Body of pancreas (tissue), 4 donors: ENCODE data around the gene SYNJ2. TPM values are rescaled to one million over a fixed set of nuclear protein-coding genes. Genes with fewer than 3 reads are reported as not detected.
"Not testable (repeated sequence)": the region's sequence is repeated elsewhere in the genome, so short reads cannot be mapped to it uniquely, and the experiment has no call there.

Experiments
- ATAC-seq: fragments of 150-250 bp; one replicate; pipeline ENCODE4 v1.9.1; 2016
- DNase-seq, 4 donors: peaks; one replicate each; pipeline ENCODE4 v3.0.0-alpha.2; 2019
- H3K27ac ChIP-seq, 4 donors: fragments of 200-600 bp; sonication (generic); 1 replicate in 3 of 4; 2 replicates in 1 of 4; pipeline versions ENCODE4 v1.5.1 to v1.6.1; 2016 to 2019; ENCODE audit warnings: mild to moderate bottlenecking in 1 of 4, mixed read lengths in 1 of 4, moderate library complexity in 1 of 4
- H3K27me3 ChIP-seq, 2 donors: fragments of 200-600 bp; sonication (generic); one replicate each; pipeline ENCODE4 v1.6.0; 2016; ENCODE audit warnings: mild to moderate bottlenecking in 1 of 2
- H3K36me3 ChIP-seq, 2 donors: fragments of 200-600 bp; sonication (generic); replicated peaks in 1 of 2; 2 replicates each; pipeline ENCODE4 v1.5.1; 2016; ENCODE audit warnings: low read depth in 2 of 2; ENCODE audit not compliant: insufficient read depth in 1 of 2
- H3K4me1 ChIP-seq: fragments of 200-600 bp; sonication (generic); one replicate; pipeline ENCODE4 v1.6.0; 2016
- H3K4me3 ChIP-seq, 2 donors: fragments of 200-600 bp; sonication (generic); 1 replicate in 1 of 2; 2 replicates in 1 of 2; pipeline ENCODE4 v1.5.1; 2016 to 2019
- H3K9me3 ChIP-seq, 3 donors: fragments of 200-600 bp; sonication (generic); 1 replicate in 2 of 3; 2 replicates in 1 of 3; pipeline ENCODE4 v1.5.1; 2016
- CTCF ChIP-seq, 7 experiments: fragments of 450-650 bp in 4 of 7; fragments of 200-600 bp in 3 of 7; sonication (generic) in 3 of 7; IDR thresholded peaks; one replicate each; pipeline ENCODE4 v1.5.1; 2016 to 2019; ENCODE audit warnings: antibody characterized with exemption in 7 of 7
- POLR2A ChIP-seq, 3 donors: fragments of 450-650 bp; IDR thresholded peaks; one replicate each; pipeline ENCODE4 v1.6.1; 2016; ENCODE audit warnings: antibody characterized with exemption in 3 of 3, mild to moderate bottlenecking in 2 of 3
- WGBS, 2 donors: methylation state at CpG; one replicate each; pipeline ENCODE4 v1.1.5; 2017; 5-methylcytosine and 5-hydroxymethylcytosine counted together
- intact Hi-C: fragments of 100-400 bp; cut with DNase I; formaldehyde crosslinking; loops from one replicate; pipeline ENCODE4 v1.15.1; 2023
- total RNA-seq, 2 donors: library from RNA; depleted of rRNA; stranded (reverse); fragments of >200 nt; gene quantifications; one replicate each; pipeline ENCODE4 v1.1.0, GENCODE V29; 2016

Gene SYNJ2
- 10 to 100 TPM; 12.2 to 14.8 TPM for total RNA-seq

- 0 to 1% methylated on average over 10 to 80 of the region's 86 CpGs for WGBS, 2 donors
- Histone ChIP-seq H3K27ac (peak within 1 kb of the TSS; percentile 46 to 93 (median 82)), H3K4me1 (peaks cover 52% of the 10 kb centered on the region), H3K4me3 (peak within 1 kb of the TSS; percentile 79 to 84), H3K9me3 (no peaks in the 10 kb centered on the region), H3K27me3 (no peaks in the 10 kb centered on the region), H3K36me3 (no peaks in the 10 kb centered on the region)
- TF ChIP-seq CTCF (IDR thresholded peaks at IDR 0.05) (peak; percentile 42 to 76 (median 65)), POLR2A (IDR thresholded peaks at IDR 0.05) (peak; percentile 73 to 83 (median 74))
- DNase-seq = peak; percentile 86 to 89 (median 87)
- intact Hi-C loops = no loop called here
- peak; percentile 90 for ATAC-seq
Measured at GRCh38 chr6:157981395-157982101, at the start of gene SYNJ2. Gene SYNJ2, plus strand, starts transcription at chr6:157981863. Its CDS starts 99 bp downstream, at chr6:157981962.

- no peak for DNase-seq
- peaks cover 10% of the 10 kb centered on the region for H3K4me1 ChIP-seq
- no peak overlapping the region for H3K4me3 ChIP-seq
- H3K27ac ChIP-seq = no peak overlapping the region
- peaks cover 12 to 28% of the 10 kb centered on the region in 2 donors for H3K36me3 ChIP-seq
- TF ChIP-seq CTCF (IDR thresholded peaks at IDR 0.05) (no peak), POLR2A (IDR thresholded peaks at IDR 0.05) (no peak)
- no peaks in the 10 kb centered on the region for H3K9me3 ChIP-seq
- no peaks in the 10 kb centered on the region for H3K27me3 ChIP-seq
- intact Hi-C loops = no loop called here
- no peak for ATAC-seq
- WGBS, 2 donors = 55 to 56% methylated on average over 2 of the region's 2 CpGs
Measured at GRCh38 chr6:157935786-157936185, 45.9 kb upstream of the SYNJ2 start.

- TF ChIP-seq POLR2A (IDR thresholded peaks at IDR 0.05) = no peak
- no peak for TF ChIP-seq CTCF (IDR thresholded peaks at IDR 0.05)
- no peaks in the 10 kb centered on the region for H3K27me3 ChIP-seq
- H3K9me3 ChIP-seq = no peaks in the 10 kb centered on the region
- H3K36me3 ChIP-seq = peaks cover 19 to 41% of the 10 kb centered on the region in 2 donors
- H3K27ac ChIP-seq = no peak overlapping the region
- intact Hi-C loops = no loop called here
- peaks cover 10% of the 10 kb centered on the region for H3K4me1 ChIP-seq
- no peak for ATAC-seq
- WGBS, 2 donors = 81 to 85% methylated on average over 3 of the region's 3 CpGs
- no peak for DNase-seq
- H3K4me3 ChIP-seq = no peak overlapping the region
Measured at GRCh38 chr6:157937318-157937717, 44.3 kb upstream of the SYNJ2 start.

GRCh38 chr6:157937916-157938315, 43.7 kb upstream of the SYNJ2 start:
- Histone ChIP-seq H3K4me1 (peaks cover 10% of the 10 kb centered on the region), H3K36me3 (peaks cover 22 to 44% of the 10 kb centered on the region in 2 donors), H3K4me3 (no peak overlapping the region), H3K27ac (no peak overlapping the region), H3K27me3 (no peaks in the 10 kb centered on the region), H3K9me3 (no peaks in the 10 kb centered on the region)
- no peak for TF ChIP-seq CTCF (IDR thresholded peaks at IDR 0.05)
- TF ChIP-seq POLR2A (IDR thresholded peaks at IDR 0.05) = no peak
- no peak for DNase-seq
- WGBS, 2 donors = 94 to 98% methylated on average over 6 of the region's 6 CpGs
- no peak for ATAC-seq
- intact Hi-C loops = no loop called here

- ATAC-seq = peak; percentile 70
- H3K27me3 ChIP-seq, H3K4me3 ChIP-seq, intact Hi-C loops, DNase-seq, H3K9me3 ChIP-seq, H3K4me1 ChIP-seq: not testable (repeated sequence)
- 75 to 78% methylated on average over 12 of the region's 12 CpGs for WGBS, 2 donors
- H3K27ac ChIP-seq = peak overlapping the region in 3 of 4 donors; percentile 5 to 28 (median 27)
- peaks cover 15 to 37% of the 10 kb centered on the region in 2 donors for H3K36me3 ChIP-seq
Measured at GRCh38 chr6:157940375-157941036, 41.2 kb upstream of the SYNJ2 start.
